H1 (cell line): ENCODE data around the gene TMEM134. TPM values are rescaled to one million over a fixed set of nuclear protein-coding genes. Genes with fewer than 3 reads are reported as not detected.

ENCODE experiments used
- ASH2L ChIP-seq: fragments of 200-600, 300-600 bp; sonication (generic); IDR thresholded peaks from one replicate; pipeline ENCODE4 v1.7.1; 2017; ENCODE audit warnings: low read length
- CEBPB ChIP-seq: IDR thresholded peaks from 2 replicates; pipeline ENCODE4 v1.6.1; 2012; ENCODE audit warnings: low read depth, low read length
- CHD2 ChIP-seq: IDR thresholded peaks from 2 replicates; pipeline ENCODE4 v1.6.1; 2012; ENCODE audit warnings: low read length, improper control_type of control experiment
- CHD7 ChIP-seq: fragments of 300-600 bp; sonication (generic); IDR thresholded peaks from 2 replicates; pipeline ENCODE4 v1.7.1; 2012; ENCODE audit warnings: low read length, moderate library complexity, mild to moderate bottlenecking, inconsistent platforms; ENCODE audit not compliant: insufficient replicate concordance
- JUN ChIP-seq: IDR thresholded peaks from 2 replicates; pipeline ENCODE4 v1.6.1; 2011; ENCODE audit warnings: low read depth, mild to moderate bottlenecking, improper control_type of control experiment, low read length
- KDM1A ChIP-seq: fragments of 200-600, 300-600 bp; sonication (generic); IDR thresholded peaks from 2 replicates; pipeline ENCODE4 v1.7.1; 2016; ENCODE audit warnings: mild to moderate bottlenecking, low read length, borderline replicate concordance
- RFX5 ChIP-seq: IDR thresholded peaks from 2 replicates; pipeline ENCODE4 v1.6.1; 2011; ENCODE audit warnings: low read depth, low read length, improper control_type of control experiment, borderline replicate concordance
- SUZ12 ChIP-seq: fragments of 200-600 bp; sonication (generic); IDR thresholded peaks from 2 replicates; pipeline ENCODE4 v1.6.1; 2012; ENCODE audit warnings: mild to moderate bottlenecking, inconsistent platforms, low read length, moderate library complexity, mixed read lengths
- USF2 ChIP-seq: IDR thresholded peaks from 2 replicates; pipeline ENCODE4 v1.6.1; 2011; ENCODE audit warnings: low read length, improper control_type of control experiment
- polyA plus RNA-seq, 7 experiments: library from polyadenylated mRNA; depleted of rRNA in 3 of 7; stranded (reverse) in 5 of 7; unstranded in 2 of 7; fragments of >200 nt in 5 of 7; fragments of 200-250 nt in 2 of 7; gene quantifications; 1 replicate in 5 of 7; 2 replicates in 1 of 7; 4 replicates in 1 of 7; pipeline versions ENCODE4 v1.2.1 to v1.2.3, GENCODE V29; 2011 to 2013; ENCODE audit warnings: missing spikeins in 2 of 7, mixed read lengths in 2 of 7
- total RNA-seq: library from RNA; stranded (reverse); fragmentation: NEBNext Ultra II Directional; extraction: Animal tissue kit (Norgen Biotek cat#: 25700); gene quantifications from 2 replicates; pipeline ENCODE4 v1.2.1, GENCODE V29; 2021

The TMEM134 gene
- total and polyA plus RNA-seq, 2 of the 8 experiments (the other 6 are each of a cell fraction or from before 2014, with no cell fraction given), result 32.4 to 229 TPM

DNA sequence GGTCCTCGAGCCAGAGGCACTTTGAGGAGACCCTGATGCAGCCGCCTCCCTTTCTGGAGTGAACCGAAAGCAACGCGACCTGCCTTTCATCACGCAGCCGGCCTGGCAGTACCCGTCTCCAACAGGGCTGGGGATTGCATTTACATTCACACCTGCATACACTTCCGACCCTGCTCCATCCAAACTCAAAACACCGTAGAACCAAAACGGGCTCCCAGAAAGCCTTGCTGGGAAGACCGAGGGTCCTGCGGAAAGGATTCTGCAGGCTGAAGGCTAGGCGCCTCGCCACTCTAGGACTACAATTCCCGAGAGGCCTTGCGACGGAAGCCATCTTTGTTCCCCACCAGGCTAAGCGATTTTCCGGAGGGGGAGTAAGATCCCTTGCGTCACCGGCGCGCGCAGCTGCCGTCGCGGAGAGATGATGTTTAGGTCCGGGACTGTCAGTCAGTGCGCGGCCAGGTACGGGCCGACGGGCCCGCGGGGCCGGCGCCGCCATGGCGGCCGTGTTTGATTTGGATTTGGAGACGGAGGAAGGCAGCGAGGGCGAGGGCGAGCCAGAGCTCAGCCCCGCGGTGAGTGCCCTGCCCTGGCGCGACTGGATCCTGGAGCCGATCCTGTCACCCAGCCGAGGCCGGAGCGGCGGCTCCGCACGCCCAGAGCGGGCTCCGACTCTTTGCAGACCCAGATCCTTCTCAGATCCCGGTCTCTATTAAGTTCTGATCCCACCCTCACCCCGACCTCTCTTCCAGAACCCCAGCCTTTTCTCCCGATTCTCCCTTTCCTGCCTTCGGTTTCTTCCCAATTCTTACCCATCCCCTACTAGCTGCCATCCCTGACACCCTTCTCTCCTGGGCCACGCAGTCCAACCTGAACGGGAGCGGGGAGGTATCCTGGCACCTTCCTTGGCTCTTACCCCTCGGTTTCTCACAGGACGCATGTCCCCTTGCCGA, 40.7 kb downstream of the TMEM134 start, which contains the start of gene RPS6KB2 (continued):
- TF ChIP-seq CHD7 (no peak), USF2 (no peak), ASH2L (peak; percentile 90), CHD2 (peak; percentile 45), CEBPB (peak; percentile 85), JUN (no peak), RFX5 (no peak), SUZ12 (no peak), KDM1A (no peak)
